AG04450 (cell line): Measurements from ENCODE around the gene APP. TPM values are rescaled to one million over a fixed set of nuclear protein-coding genes. Genes with fewer than 3 reads are reported as not detected.
A peak's percentile ranks its signal among the peaks of the same experiment; 100 is the strongest.

ENCODE experiments used
- CTCF ChIA-PET: fragments of 300-600, 350-600 bp; formaldehyde crosslinking; extraction: SDS; loops from one replicate; lab custom pipeline; 2022; ENCODE audit warnings: antibody characterized with exemption, inconsistent platforms; lab: Charles Lee
- POLR2A ChIA-PET: fragments of 350-600 bp; formaldehyde crosslinking; extraction: SDS; loops from one replicate; lab custom pipeline; 2021; ENCODE audit warnings: antibody characterized with exemption, inconsistent platforms; lab: Yijun Ruan, JAX
- DNase-seq: peaks from one replicate; pipeline ENCODE4 v3.0.0-alpha.2; 2011; ENCODE audit warnings: low read depth, low spot score
- H3K27ac ChIP-seq: one replicate; pipeline ENCODE4 v1.5.1; 2012; ENCODE audit warnings: low read depth, low read length, control low read depth
- H3K27me3 ChIP-seq: one replicate; pipeline ENCODE4 v1.6.0; 2012; ENCODE audit warnings: low read length; ENCODE audit not compliant: control insufficient read depth, insufficient read depth
- H3K4me3 ChIP-seq: 2 replicates; pipeline ENCODE4 v1.5.1; 2011; ENCODE audit warnings: mild to moderate bottlenecking, low read depth, low read length, control low read depth
- H3K9me3 ChIP-seq: 2 replicates; pipeline ENCODE4 v1.5.1; 2012; ENCODE audit warnings: low read length; ENCODE audit not compliant: control insufficient read depth, insufficient read depth
- CTCF ChIP-seq: IDR thresholded peaks from 2 replicates; pipeline ENCODE4 v1.5.1; 2011; ENCODE audit warnings: low read depth, low read length, control low read depth, inconsistent platforms
- polyA plus RNA-seq: library from polyadenylated mRNA; depleted of rRNA; stranded (reverse); fragments of >200 nt; gene quantifications from 2 replicates; pipeline ENCODE4 v1.2.3, GENCODE V29; 2011

APP gene
- polyA plus RNA-seq, 1 experiment, result 870 TPM

GRCh38 chr21:26095131-26095530 lies 75.4 kb downstream of the APP start:
- H3K9me3 ChIP-seq, result no peaks in the 10 kb centered on the region
- H3K4me3 ChIP-seq, result no peak overlapping the region
- CTCF ChIA-PET, result no interaction called here
- no peak overlapping the region for H3K27ac ChIP-seq
- no peaks in the 10 kb centered on the region for H3K27me3 ChIP-seq
- POLR2A ChIA-PET, result no interaction called here
- no peak for DNase-seq
- TF ChIP-seq CTCF, result no peak

- no peaks in the 10 kb centered on the region for H3K27me3 ChIP-seq
- no peak for DNase-seq
- H3K4me3 ChIP-seq, result no peak overlapping the region
- no peaks in the 10 kb centered on the region for H3K9me3 ChIP-seq
- ChIA-PET CTCF (no interaction called here), POLR2A (no interaction called here)
- no peak for TF ChIP-seq CTCF
- no peak overlapping the region for H3K27ac ChIP-seq
These were observed 77.4 kb downstream of the APP start for GRCh38 chr21:26093122-26093521.

- Histone ChIP-seq H3K27ac (no peak overlapping the region), H3K9me3 (no peaks in the 10 kb centered on the region), H3K4me3 (no peak overlapping the region), H3K27me3 (no peaks in the 10 kb centered on the region)
- POLR2A ChIA-PET, result no interaction called here
- TF ChIP-seq CTCF, result peak; percentile 23; the same call in 1 of the 2 replicates
- no peak for DNase-seq
- CTCF ChIA-PET, result no interaction called here
These were observed 79.0 kb downstream of the APP start for GRCh38 chr21:26091480-26092018.

- Histone ChIP-seq H3K27ac (no peak overlapping the region), H3K9me3 (no peaks in the 10 kb centered on the region), H3K4me3 (no peak overlapping the region), H3K27me3 (no peaks in the 10 kb centered on the region)
- ChIA-PET CTCF (no interaction called here), POLR2A (no interaction called here)
- no peak for TF ChIP-seq CTCF
- no peak for DNase-seq
These were observed 80.8 kb downstream of the APP start for GRCh38 chr21:26089730-26090129.

GRCh38 chr21:26087223-26087918 lies 83.2 kb downstream of the APP start:
- no peak for TF ChIP-seq CTCF
- ChIA-PET CTCF (no interaction called here), POLR2A (no interaction called here)
- H3K27ac ChIP-seq, result no peak overlapping the region
- DNase-seq, result no peak
- no peaks in the 10 kb centered on the region; the same call in 1 of the 2 replicates for H3K9me3 ChIP-seq
- H3K4me3 ChIP-seq, result no peak overlapping the region
- no peaks in the 10 kb centered on the region for H3K27me3 ChIP-seq
